SK-N-MC (cell line): Measurements from ENCODE around the gene CDYL.

ENCODE experiments used
- DNase-seq: peaks from one replicate; pipeline ENCODE4 v3.0.0-alpha.2; 2011; ENCODE audit warnings: low read depth, low spot score
- H3K27ac ChIP-seq: fragments of 200-600 bp; sonication (generic); 2 replicates; pipeline ENCODE4 v1.5.1; 2016; ENCODE audit warnings: mixed run types
- H3K36me3 ChIP-seq: fragments of 200-600 bp; sonication (generic); 2 replicates; pipeline ENCODE4 v1.6.1; 2017; ENCODE audit warnings: antibody characterized with exemption, low read length, mixed read lengths; ENCODE audit not compliant: insufficient read depth
- H3K4me3 ChIP-seq: fragments of 200-600 bp; sonication (generic); 2 replicates; pipeline ENCODE4 v1.5.1; 2016
- H3K9ac ChIP-seq: fragments of 200-600 bp; sonication (generic); 2 replicates; pipeline ENCODE4 v1.8.0; 2017; ENCODE audit warnings: mixed run types, mixed read lengths; ENCODE audit not compliant: insufficient read length
- H3K9me3 ChIP-seq: fragments of 200-600 bp; sonication (generic); 2 replicates; pipeline ENCODE4 v1.6.1; 2017; ENCODE audit warnings: low read depth, mild to moderate bottlenecking, antibody characterized with exemption, low read length, moderate library complexity, mixed read lengths
- EZH2 ChIP-seq: fragments of 200-600 bp; sonication (generic); IDR thresholded peaks from one replicate; pipeline ENCODE4 v1.6.1; 2017; ENCODE audit warnings: antibody characterized with exemption
- FOXP2 ChIP-seq: optimal IDR thresholded peaks from 2 replicates; pipeline ENCODE3; 2011; ENCODE audit warnings: mild to moderate bottlenecking, moderate library complexity; ENCODE audit not compliant: insufficient read depth; ENCODE audit errors: extremely low read length, control extremely low read depth
- POLR2AphosphoS5 ChIP-seq: IDR thresholded peaks from 2 replicates; pipeline ENCODE4 v1.6.1; 2012; ENCODE audit warnings: mild to moderate bottlenecking, low read depth, low read length, borderline replicate concordance

The CDYL gene

DNA sequence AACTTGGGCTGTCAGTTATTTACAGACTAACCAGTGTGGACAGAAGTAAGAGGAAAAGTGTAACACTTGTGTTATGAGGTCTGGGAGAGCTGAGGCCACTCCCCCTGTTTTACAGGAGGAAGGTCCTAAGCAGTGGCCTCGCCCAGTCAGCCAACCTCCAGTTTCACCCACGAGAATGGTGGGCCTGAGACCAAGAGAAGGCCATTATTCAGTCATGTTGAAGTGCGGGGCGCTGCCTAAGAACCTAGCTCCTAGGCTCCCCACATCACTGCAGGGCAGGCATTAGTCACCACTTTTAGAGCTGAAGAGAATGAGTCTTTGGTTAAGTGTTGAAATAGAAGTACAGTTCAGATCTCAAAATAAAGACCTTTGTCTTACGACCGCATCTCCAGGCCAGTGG, 27.9 kb downstream of the CDYL start:
- Histone ChIP-seq H3K27ac (no peak overlapping the region), H3K9ac (no peak overlapping the region), H3K9me3 (no peaks in the 10 kb centered on the region), H3K4me3 (no peak overlapping the region), H3K36me3 (no peaks in the 10 kb centered on the region)
- no peak for DNase-seq
- no peak for TF ChIP-seq EZH2

DNA sequence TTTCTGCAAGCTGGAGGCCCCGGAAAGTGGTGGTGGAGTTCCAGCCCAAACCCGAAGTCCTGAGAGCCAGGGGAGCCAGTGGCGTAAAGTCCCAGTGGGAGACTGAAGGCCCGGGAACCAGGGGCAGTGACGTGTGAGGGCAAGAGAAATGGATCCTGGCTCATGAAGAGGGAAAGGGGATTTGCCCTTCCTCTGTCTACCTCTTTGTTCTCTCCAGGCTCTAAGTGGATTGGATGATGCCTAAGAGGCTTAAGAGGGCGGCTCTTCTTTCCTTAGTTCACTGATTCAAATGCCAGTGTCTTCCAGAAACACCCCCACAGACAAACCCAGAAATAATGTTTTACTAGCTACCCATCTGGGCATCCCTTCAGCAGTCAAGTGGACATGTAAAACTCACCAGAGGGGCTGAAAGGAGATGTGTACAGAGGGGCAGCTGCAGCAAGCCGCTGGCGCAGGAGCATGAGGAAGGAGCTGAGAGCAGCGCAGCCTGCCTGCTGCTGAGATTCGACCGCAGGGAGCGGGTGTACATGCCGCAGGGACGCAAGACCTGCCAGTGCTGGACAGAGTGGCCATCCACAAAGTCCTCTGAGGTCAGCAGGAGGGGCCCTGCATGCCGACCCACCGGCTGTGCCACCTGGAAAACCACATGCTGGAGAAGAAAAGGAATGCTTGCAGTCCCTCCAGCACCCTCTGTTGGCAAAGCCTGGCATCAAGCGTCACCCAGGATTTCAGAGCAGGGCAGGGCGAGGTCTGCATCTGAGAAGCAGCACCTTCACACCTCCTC, 29.5 kb downstream of the CDYL start:
- Histone ChIP-seq H3K4me3 (no peak overlapping the region), H3K27ac (0 out of 2 replicates have a peak overlapping the region, but pooled peaks have one; percentile 57), H3K9me3 (no peaks in the 10 kb centered on the region), H3K9ac (no peak overlapping the region), H3K36me3 (no peaks in the 10 kb centered on the region)
- DNase-seq, result no peak
- TF ChIP-seq EZH2 (no peak), FOXP2 (no peak), POLR2AphosphoS5 (no peak)

DNA sequence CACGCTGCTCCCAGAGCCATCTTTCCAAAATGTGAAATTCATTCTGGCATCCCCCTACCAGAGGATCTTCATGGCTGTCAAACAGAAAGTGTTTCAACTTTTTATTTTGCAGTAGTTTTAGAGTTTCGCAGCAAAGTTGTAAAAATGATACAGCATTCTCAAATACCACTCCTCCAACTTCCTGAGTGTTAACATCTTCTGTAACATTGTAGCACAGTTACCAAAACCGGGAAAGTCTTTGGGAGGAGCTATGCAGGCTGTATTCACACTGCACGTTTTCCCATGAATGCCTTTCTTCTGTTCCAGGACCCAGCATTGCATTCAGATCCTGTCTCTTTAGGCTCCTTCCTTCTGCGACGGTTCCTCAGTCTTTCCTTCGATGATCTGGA, 30.1 kb downstream of the CDYL start:
- peak overlapping the region; percentile 57; the same call in 1 of the 2 replicates for H3K27ac ChIP-seq
- H3K9ac ChIP-seq, result peak overlapping the region; percentile 17
- TF ChIP-seq POLR2AphosphoS5, result no peak
- TF ChIP-seq FOXP2, result no peak
- no peak for TF ChIP-seq EZH2
- DNase-seq, result no peak
- no peaks in the 10 kb centered on the region for H3K9me3 ChIP-seq
- H3K36me3 ChIP-seq, result no peaks in the 10 kb centered on the region
- no peak overlapping the region for H3K4me3 ChIP-seq

DNA sequence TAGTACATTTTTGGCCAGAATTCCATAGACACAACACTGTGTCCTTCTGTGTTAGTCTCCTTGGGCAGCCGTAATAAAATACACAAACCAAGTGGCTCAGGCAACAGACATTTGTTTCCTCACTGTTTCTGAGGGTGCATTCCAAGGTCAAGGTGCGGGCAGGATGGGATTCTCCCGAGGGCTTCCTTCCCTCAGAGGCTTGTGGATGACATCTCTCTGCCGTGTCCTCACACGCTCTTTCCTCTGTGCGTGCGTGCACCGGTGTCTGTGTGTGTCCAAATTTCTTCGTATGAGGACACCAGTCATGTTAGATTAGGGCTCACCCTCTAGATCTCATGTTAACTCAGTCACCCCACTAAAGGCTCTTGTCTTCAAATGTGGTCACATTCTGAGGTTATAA, 30.6 kb downstream of the CDYL start:
- Histone ChIP-seq H3K9me3 (no peaks in the 10 kb centered on the region), H3K9ac (no peak overlapping the region), H3K36me3 (no peaks in the 10 kb centered on the region), H3K27ac (peak overlapping the region; percentile 57; the same call in 1 of the 2 replicates), H3K4me3 (no peak overlapping the region)
- TF ChIP-seq POLR2AphosphoS5, result no peak
- no peak for TF ChIP-seq EZH2
- TF ChIP-seq FOXP2, result no peak
- no peak for DNase-seq

DNA sequence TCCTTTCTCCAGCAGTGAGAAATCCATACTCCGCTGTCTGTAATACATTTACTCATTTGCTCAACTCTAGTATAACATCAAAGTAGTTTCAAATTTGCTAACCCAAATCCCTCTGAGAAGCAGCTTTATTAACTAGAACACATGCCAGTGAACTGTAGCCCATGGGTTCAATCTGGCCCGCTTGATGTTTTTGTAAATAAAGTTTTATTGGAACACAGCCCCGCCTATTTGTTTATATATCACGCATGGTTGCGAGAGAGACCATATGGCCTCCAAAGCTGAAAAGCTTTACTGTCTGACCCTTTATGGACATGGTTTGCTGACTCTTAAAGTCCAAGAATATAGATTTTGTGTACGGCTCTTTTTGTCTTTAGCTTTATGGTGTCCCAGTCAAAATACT, 32.2 kb downstream of the CDYL start:
- DNase-seq, result no peak
- TF ChIP-seq EZH2, result no peak
- TF ChIP-seq POLR2AphosphoS5, result no peak
- TF ChIP-seq FOXP2, result no peak
- no peak overlapping the region for H3K9ac ChIP-seq
- no peaks in the 10 kb centered on the region for H3K9me3 ChIP-seq
- no peak overlapping the region for H3K4me3 ChIP-seq
- no peak overlapping the region for H3K27ac ChIP-seq
- no peaks in the 10 kb centered on the region for H3K36me3 ChIP-seq

DNA sequence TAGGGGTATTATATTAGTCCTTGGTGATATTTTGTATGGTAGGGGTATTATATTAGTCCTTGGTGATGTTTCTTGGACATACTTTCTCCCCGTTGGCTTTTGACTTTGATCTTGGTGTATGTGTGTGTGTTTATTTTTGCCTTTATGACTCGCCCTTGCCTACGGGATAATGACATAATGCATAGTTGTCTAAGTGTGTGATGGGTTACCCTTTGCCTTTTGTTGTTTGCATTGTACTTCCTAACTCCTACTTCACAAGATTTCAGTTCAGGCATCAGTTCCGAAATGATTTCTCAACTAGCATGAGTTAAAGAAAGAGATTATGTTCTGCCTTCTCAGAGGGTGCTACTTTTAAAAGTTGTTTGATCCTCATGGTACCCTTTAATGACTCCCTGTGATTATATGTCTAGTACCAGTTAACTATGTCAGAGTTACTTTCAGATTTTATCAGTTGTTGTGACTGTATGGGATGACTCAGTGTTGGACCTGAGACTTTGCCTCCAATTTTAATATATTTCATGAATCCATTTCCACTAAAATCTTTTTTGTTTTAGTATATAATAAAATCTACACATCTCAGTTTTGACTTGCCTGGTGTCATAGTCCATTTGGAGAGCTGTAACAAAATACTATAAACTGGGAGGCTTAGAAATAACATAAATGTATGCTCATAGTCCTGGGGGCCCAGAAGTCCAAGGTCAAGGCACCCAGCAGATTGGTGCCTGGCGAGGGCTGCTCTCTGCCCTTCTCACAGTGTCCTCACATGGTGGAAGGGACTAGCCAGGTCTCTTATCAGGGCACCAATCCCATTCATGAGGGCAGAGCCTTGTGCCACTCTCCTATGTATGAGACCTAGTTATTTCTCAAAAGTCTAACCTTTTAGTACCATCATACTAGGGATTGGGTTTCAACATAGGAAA, 34.1 kb downstream of the CDYL start:
- TF ChIP-seq FOXP2, result no peak
- TF ChIP-seq EZH2, result no peak
- no peak for TF ChIP-seq POLR2AphosphoS5
- H3K4me3 ChIP-seq, result no peak overlapping the region
- H3K27ac ChIP-seq, result no peak overlapping the region
- no peak for DNase-seq
- no peak overlapping the region for H3K9ac ChIP-seq
- no peaks in the 10 kb centered on the region for H3K36me3 ChIP-seq
- no peaks in the 10 kb centered on the region for H3K9me3 ChIP-seq

DNA sequence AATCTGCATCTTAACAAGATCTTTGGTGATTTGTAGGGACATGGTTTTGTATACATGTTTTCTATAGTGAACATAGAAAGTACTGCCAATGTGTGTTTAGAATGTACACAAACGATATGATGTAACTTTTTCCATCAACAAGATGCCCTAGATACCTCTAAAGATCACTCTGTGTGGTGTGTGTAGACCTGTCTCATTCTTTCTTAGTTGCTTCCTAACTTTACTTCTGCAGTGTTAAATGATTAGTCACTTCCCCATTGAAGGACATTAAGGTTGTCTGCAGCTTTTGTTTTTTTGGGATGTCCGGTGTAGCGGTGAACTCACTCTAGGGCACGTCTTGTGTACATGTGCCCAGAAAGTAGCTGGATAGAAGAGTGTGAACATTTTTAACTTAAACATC, 35.9 kb downstream of the CDYL start:
- DNase-seq, result no peak
- no peak overlapping the region for H3K9ac ChIP-seq
- H3K27ac ChIP-seq, result no peak overlapping the region
- H3K36me3 ChIP-seq, result no peaks in the 10 kb centered on the region
- H3K9me3 ChIP-seq, result no peaks in the 10 kb centered on the region
- H3K4me3 ChIP-seq, result no peak overlapping the region
- TF ChIP-seq EZH2 (no peak), FOXP2 (no peak), POLR2AphosphoS5 (no peak)

DNA sequence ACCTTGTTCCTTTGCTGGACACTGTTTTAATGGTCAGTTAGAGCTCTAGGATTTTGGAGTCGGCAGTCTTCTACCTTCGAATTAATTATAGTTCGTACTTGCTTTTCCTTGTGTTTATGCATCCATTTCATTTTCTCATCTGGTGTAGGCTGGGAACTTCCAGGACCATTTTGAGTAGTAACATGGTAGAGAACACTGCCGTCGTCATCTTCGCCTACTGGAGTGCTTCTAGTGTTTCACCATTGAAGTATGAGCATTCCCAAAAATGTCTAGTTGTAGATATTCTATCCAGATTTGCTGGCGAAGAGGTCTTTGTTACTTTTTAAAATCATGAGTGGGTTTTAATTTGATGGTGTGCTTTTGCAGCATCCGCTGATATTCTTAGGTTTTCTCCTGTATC, 36.9 kb downstream of the CDYL start:
- Histone ChIP-seq H3K27ac (no peak overlapping the region), H3K4me3 (no peak overlapping the region), H3K9me3 (no peaks in the 10 kb centered on the region), H3K9ac (no peak overlapping the region), H3K36me3 (no peaks in the 10 kb centered on the region)
- DNase-seq, result no peak
- TF ChIP-seq POLR2AphosphoS5, result no peak
